Caco-2 (cell line): ENCODE measurements around the gene KHDRBS2. TPM values are rescaled to one million over a fixed set of nuclear protein-coding genes. Genes with fewer than 3 reads are reported as not detected.

Experiments
- BruUV-seq: library from RNA; stranded (reverse); fragments of 400-500 nt; replicated peaks from 2 replicates; lab custom pipeline; 2021; lab: Mats Ljungman, UMichigan
- CTCF ChIA-PET: fragments of 300-600 bp; sonication (Branson Sonifier 250); formaldehyde crosslinking; loops from one replicate; lab custom pipeline; 2022; ENCODE audit warnings: antibody characterized with exemption; lab: Charles Lee
- POLR2A ChIA-PET: fragments of 300-600 bp; sonication (Branson Sonifier 250); formaldehyde crosslinking; loops from one replicate; lab custom pipeline; 2022; ENCODE audit warnings: antibody characterized with exemption; lab: Charles Lee
- DNase-seq, 2 experiments: peaks; one replicate each; pipeline versions ENCODE4 v3.0.0 to v3.0.0-alpha.2; 2020 to 2022
- H3K27me3 ChIP-seq: replicated peaks from 2 replicates; pipeline ENCODE4 v1.6.0; 2011; ENCODE audit warnings: low read length; ENCODE audit not compliant: control insufficient read depth, insufficient read depth
- H3K36me3 ChIP-seq: 2 replicates; pipeline ENCODE4 v1.5.1; 2011; ENCODE audit warnings: low read length; ENCODE audit not compliant: control insufficient read depth, insufficient read depth
- H3K4me1 ChIP-seq: fragments of 250-450 bp; sonication (Bioruptor Pico); 2 replicates; pipeline ENCODE4 v1.5.1; 2020; ENCODE audit warnings: mild to moderate bottlenecking
- H3K4me3 ChIP-seq: 2 replicates; pipeline ENCODE4 v1.5.1; 2011; ENCODE audit warnings: low read depth, mild to moderate bottlenecking, control low read depth, low read length
- H3K9me3 ChIP-seq: fragments of 250-450 bp; sonication (Bioruptor Pico); 2 replicates; pipeline ENCODE4 v1.5.1; 2020; ENCODE audit warnings: mild to moderate bottlenecking, moderate library complexity
- H3K27ac Mint-ChIP-seq: one replicate; pipeline ENCODE4 v1.8.0; 2022; ENCODE audit warnings: mixed read lengths; ENCODE audit not compliant: unreplicated experiment
- H3K27me3 Mint-ChIP-seq: one replicate; pipeline ENCODE4 v1.8.0; 2022; ENCODE audit warnings: mixed read lengths; ENCODE audit not compliant: insufficient read depth, unreplicated experiment
- H3K36me3 Mint-ChIP-seq: one replicate; pipeline ENCODE4 v1.8.0; 2022; ENCODE audit warnings: mild to moderate bottlenecking, mixed read lengths; ENCODE audit not compliant: insufficient read depth, unreplicated experiment
- H3K4me1 Mint-ChIP-seq: one replicate; pipeline ENCODE4 v1.8.0; 2022; ENCODE audit warnings: low read depth, mixed read lengths; ENCODE audit not compliant: unreplicated experiment
- H3K4me3 Mint-ChIP-seq: one replicate; pipeline ENCODE4 v1.8.0; 2022; ENCODE audit warnings: mild to moderate bottlenecking, moderate library complexity, mixed read lengths; ENCODE audit not compliant: unreplicated experiment
- H3K9me3 Mint-ChIP-seq: one replicate; pipeline ENCODE4 v1.8.0; 2022; ENCODE audit warnings: mixed read lengths; ENCODE audit not compliant: unreplicated experiment
- CTCF ChIP-seq, 2 experiments: fragments of 200-600 bp in 1 of 2; IDR thresholded peaks; 1 replicate in 1 of 2; 2 replicates in 1 of 2; pipeline versions ENCODE4 v1.5.1 to v1.8.0; 2011 to 2022; ENCODE audit warnings: antibody characterized with exemption in 1 of 2, control low read depth in 1 of 2, inconsistent platforms in 1 of 2, low read depth in 1 of 2, low read length in 1 of 2, mild to moderate bottlenecking in 1 of 2, moderate library complexity in 1 of 2; ENCODE audit not compliant: insufficient read depth in 1 of 2, severe bottlenecking in 1 of 2, unreplicated experiment in 1 of 2
- intact Hi-C: fragments of 100-400 bp; cut with micrococcal nuclease; formaldehyde crosslinking; loops from one replicate; pipeline ENCODE4 v1.10.0; 2022; ENCODE audit not compliant: unreplicated experiment
- total RNA-seq: library from RNA; stranded (reverse); gene quantifications from 2 replicates; pipeline ENCODE4 v1.2.3, GENCODE V29; 2022

The KHDRBS2 gene
- total RNA-seq, 1 experiment from 2014 or later, result not detected

DNA sequence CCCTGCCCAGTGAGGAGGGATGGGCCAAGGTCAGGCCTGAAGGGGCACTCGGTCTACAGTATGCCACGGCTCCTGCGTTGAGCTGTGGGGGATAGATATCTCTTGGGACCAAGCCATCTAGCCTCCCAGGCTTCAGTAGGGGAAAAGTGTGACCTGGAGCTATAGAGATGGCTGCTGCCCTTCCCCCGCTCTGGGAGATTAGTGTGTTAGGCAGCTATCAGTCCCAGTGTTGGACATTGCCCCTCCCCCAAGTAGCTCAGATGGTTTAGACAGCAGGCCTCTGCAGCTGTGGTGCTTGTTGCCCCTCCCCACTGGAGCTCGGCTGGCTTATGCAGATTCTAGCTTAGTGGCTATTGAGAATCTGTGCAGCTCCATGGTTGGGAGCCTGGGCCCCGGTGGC, 56.8 kb downstream of the KHDRBS2 start:
- no peak for DNase-seq

GRCh38 chr6:62217866-62218265, 68.2 kb downstream of the KHDRBS2 start:
- no TSS peak for BruUV-seq
- CTCF ChIA-PET, result no interaction called here

More for the DNA sequence above, 56.8 kb downstream of the KHDRBS2 start:
- CTCF ChIA-PET, result no interaction called here
- Histone ChIP-seq H3K36me3 (no peaks in the 10 kb centered on the region), H3K4me3 (no peak overlapping the region), H3K9me3 (no peaks in the 10 kb centered on the region), H3K27me3 (no peaks in the 10 kb centered on the region), H3K4me1 (no peaks in the 10 kb centered on the region)
- Mint-ChIP-seq H3K9me3 (peaks cover 8% of the 10 kb centered on the region), H3K4me3 (no peak overlapping the region), H3K36me3 (no peaks in the 10 kb centered on the region), H3K4me1 (no peaks in the 10 kb centered on the region), H3K27ac (no peak overlapping the region), H3K27me3 (no peaks in the 10 kb centered on the region)
- POLR2A ChIA-PET, result no interaction called here
- no peak for TF ChIP-seq CTCF (IDR thresholded peaks at IDR 0.05; ENCODE audit: insufficient read depth in 1 of 2, low read depth in 1 of 2, low read length in 1 of 2, severe bottlenecking in 1 of 2, unreplicated experiment in 1 of 2)
- BruUV-seq, result no TSS peak
- intact Hi-C loops, result no loop called here

DNA sequence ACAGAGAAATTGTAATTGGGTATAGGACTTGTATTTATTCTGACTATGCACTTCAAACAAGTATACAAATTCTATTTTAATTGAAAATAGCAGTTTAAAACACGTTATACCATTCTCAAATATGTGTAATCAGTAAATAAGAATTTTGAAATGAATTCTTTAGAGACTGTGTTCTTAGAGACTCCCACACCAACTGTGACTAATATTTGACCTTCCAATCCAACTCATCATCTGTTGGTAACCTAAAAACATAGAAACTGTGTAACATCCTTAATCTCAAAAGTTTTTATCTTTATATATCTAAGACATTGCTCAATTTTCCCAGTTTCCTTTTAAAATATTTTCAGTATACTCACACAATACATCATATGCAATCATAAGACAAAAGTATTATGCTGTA, 83.9 kb downstream of the KHDRBS2 start:
- Mint-ChIP-seq H3K27me3 (peaks cover 4% of the 10 kb centered on the region), H3K27ac (no peak overlapping the region), H3K36me3 (no peaks in the 10 kb centered on the region), H3K4me1 (no peaks in the 10 kb centered on the region), H3K4me3 (no peak overlapping the region), H3K9me3 (no peaks in the 10 kb centered on the region)
- Histone ChIP-seq H3K27me3 (no peaks in the 10 kb centered on the region), H3K9me3 (no peaks in the 10 kb centered on the region), H3K4me1 (no peaks in the 10 kb centered on the region), H3K4me3 (no peak overlapping the region), H3K36me3 (no peaks in the 10 kb centered on the region)
- DNase-seq, result no peak
- ChIA-PET POLR2A (no interaction called here), CTCF (no interaction called here)
- intact Hi-C loops, result no loop called here
- TF ChIP-seq CTCF (IDR thresholded peaks at IDR 0.05; ENCODE audit: insufficient read depth in 1 of 2, low read depth in 1 of 2, low read length in 1 of 2, severe bottlenecking in 1 of 2, unreplicated experiment in 1 of 2), result no peak
- BruUV-seq, result no TSS peak

More at GRCh38 chr6:62217866-62218265, 68.2 kb downstream of the KHDRBS2 start:
- H3K27me3 Mint-ChIP-seq, result peaks cover 6% of the 10 kb centered on the region
- Histone ChIP-seq H3K36me3 (no peaks in the 10 kb centered on the region), H3K9me3 (no peaks in the 10 kb centered on the region), H3K4me3 (no peak overlapping the region), H3K27me3 (no peaks in the 10 kb centered on the region), H3K4me1 (no peaks in the 10 kb centered on the region)
- POLR2A ChIA-PET, result no interaction called here
- intact Hi-C loops, result no loop called here
- H3K36me3 Mint-ChIP-seq, result no peaks in the 10 kb centered on the region
- H3K4me3 Mint-ChIP-seq, result no peak overlapping the region
- TF ChIP-seq CTCF (IDR thresholded peaks at IDR 0.05; ENCODE audit: insufficient read depth in 1 of 2, low read depth in 1 of 2, low read length in 1 of 2, severe bottlenecking in 1 of 2, unreplicated experiment in 1 of 2), result no peak
- peaks cover 3% of the 10 kb centered on the region for H3K4me1 Mint-ChIP-seq
- H3K9me3 Mint-ChIP-seq, result no peaks in the 10 kb centered on the region
- no peak overlapping the region for H3K27ac Mint-ChIP-seq
- DNase-seq, result no peak
